ENCODE measurements around the gene SLC2A1. TPM values are rescaled to one million over a fixed set of nuclear protein-coding genes. Genes with fewer than 3 reads are reported as not detected.

SLC2A1 gene
- total and polyA plus RNA-seq, 2 of the 13 experiments (the other 11 are each of a cell fraction or from before 2014, with no cell fraction given): 125 to 423 TPM

DNA sequence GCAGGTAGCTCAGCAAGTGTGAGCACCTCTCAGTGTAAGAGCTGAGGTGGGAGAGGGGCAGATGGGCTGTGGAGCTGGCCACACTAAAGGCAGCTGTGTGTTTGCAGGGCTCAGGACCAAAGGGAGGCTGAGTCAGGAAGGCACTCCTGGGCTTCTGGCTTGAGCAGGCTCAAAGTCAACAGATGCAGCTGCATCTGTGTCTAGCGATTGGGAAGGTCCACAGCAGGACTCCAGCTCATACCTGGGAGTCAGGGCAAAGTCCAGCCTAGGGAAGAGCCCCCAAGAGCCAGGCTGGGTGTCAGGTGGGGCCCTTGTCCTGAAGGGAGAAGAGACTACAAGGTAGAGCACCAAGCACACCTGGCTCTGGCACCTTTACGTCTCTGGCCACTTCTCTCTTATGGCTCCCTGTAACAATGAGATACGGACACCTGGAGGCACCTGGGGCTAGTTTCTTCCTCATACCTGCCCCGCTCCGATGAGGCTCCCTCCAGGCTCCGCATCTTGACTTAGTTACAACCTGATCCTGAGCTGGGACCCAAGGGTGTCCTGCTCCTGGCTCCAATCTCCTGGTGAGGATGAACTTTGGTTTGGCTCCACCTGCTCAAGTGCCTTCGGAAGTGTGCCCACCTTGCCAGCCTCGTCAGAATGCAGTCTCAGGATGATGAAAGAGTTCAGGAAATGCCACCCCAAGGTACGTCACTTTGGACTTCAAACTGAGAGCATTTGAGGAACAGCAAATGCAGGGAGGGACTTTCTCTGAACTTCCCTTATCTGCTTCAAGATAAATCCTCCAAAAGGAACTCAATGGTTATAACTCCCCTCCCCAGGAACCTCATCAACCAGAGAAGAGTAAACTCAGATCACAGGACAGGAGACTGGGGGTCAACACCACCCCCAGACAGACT is 21.5 kb upstream of the SLC2A1 start (continued):
- TF ChIP-seq, protein P1, sequence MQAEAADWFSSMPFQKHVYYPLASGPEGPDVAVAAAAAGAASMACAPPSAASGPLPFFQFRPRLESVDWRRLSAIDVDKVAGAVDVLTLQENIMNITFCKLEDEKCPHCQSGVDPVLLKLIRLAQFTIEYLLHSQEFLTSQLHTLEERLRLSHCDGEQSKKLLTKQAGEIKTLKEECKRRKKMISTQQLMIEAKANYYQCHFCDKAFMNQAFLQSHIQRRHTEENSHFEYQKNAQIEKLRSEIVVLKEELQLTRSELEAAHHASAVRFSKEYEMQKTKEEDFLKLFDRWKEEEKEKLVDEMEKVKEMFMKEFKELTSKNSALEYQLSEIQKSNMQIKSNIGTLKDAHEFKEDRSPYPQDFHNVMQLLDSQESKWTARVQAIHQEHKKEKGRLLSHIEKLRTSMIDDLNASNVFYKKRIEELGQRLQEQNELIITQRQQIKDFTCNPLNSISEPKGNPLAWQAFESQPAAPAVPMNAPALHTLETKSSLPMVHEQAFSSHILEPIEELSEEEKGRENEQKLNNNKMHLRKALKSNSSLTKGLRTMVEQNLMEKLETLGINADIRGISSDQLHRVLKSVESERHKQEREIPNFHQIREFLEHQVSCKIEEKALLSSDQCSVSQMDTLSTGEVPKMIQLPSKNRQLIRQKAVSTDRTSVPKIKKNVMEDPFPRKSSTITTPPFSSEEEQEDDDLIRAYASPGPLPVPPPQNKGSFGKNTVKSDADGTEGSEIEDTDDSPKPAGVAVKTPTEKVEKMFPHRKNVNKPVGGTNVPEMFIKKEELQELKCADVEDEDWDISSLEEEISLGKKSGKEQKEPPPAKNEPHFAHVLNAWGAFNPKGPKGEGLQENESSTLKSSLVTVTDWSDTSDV (CRISPR knock-in tag; IDR thresholded peaks at IDR 0.05): no peak
- no peak for TF ChIP-seq ZNF326 (CRISPR knock-in tag; IDR thresholded peaks at IDR 0.05; ENCODE audit: borderline replicate concordance)
- no peak for TF ChIP-seq MAF1 (CRISPR knock-in tag; IDR thresholded peaks at IDR 0.05; ENCODE audit: borderline replicate concordance)
- no peak for TF ChIP-seq SUZ12 (IDR thresholded peaks at IDR 0.05; ENCODE audit: low read depth, low read length)
- TF ChIP-seq ZNF549 (CRISPR knock-in tag; IDR thresholded peaks at IDR 0.05): no peak
- TF ChIP-seq MYNN (CRISPR knock-in tag; IDR thresholded peaks at IDR 0.05; ENCODE audit: low read depth): no peak
- TF ChIP-seq, protein P2, sequence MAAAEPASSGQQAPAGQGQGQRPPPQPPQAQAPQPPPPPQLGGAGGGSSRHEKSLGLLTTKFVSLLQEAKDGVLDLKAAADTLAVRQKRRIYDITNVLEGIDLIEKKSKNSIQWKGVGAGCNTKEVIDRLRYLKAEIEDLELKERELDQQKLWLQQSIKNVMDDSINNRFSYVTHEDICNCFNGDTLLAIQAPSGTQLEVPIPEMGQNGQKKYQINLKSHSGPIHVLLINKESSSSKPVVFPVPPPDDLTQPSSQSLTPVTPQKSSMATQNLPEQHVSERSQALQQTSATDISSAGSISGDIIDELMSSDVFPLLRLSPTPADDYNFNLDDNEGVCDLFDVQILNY (CRISPR knock-in tag; conservative IDR thresholded peaks at IDR 0.05): no peak
- no peak for TF ChIP-seq SRSF1 (optimal IDR thresholded peaks at IDR 0.05; ENCODE audit: low read depth, low read length)
- TF ChIP-seq NR2F2 (IDR thresholded peaks at IDR 0.05; ENCODE audit: borderline replicate concordance, low read depth): no peak
- TF ChIP-seq, protein P3, sequence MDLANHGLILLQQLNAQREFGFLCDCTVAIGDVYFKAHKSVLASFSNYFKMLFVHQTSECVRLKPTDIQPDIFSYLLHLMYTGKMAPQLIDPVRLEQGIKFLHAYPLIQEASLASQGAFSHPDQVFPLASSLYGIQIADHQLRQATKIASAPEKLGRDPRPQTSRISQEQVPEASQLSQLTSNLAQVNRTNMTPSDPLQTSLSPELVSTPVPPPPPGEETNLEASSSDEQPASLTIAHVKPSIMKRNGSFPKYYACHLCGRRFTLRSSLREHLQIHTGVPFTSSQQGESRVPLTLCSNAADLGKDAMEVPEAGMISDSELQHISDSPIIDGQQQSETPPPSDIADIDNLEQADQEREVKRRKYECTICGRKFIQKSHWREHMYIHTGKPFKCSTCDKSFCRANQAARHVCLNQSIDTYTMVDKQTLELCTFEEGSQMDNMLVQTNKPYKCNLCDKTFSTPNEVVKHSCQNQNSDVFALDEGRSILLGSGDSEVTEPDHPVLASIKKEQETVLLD (CRISPR knock-in tag; IDR thresholded peaks at IDR 0.05; ENCODE audit: low read depth): no peak
- TF ChIP-seq PTBP1 (IDR thresholded peaks at IDR 0.05; ENCODE audit: low read depth, low read length, poor library complexity, severe bottlenecking): no peak
- TF ChIP-seq KDM4B (CRISPR knock-in tag; IDR thresholded peaks at IDR 0.05): no peak
- peak; percentile 69 for TF ChIP-seq HOXA3 (CRISPR knock-in tag; IDR thresholded peaks at IDR 0.05)
- no peak for TF ChIP-seq ARID2 (CRISPR knock-in tag; IDR thresholded peaks at IDR 0.05; ENCODE audit: borderline replicate concordance)
- no peak for TF ChIP-seq ZNF614 (CRISPR knock-in tag; IDR thresholded peaks at IDR 0.05; ENCODE audit: borderline replicate concordance)
- TF ChIP-seq HMGA1 (CRISPR knock-in tag; conservative IDR thresholded peaks at IDR 0.05): no peak
